ENCODE measurements around the gene EFCAB5. TPM values are rescaled to one million over a fixed set of nuclear protein-coding genes. Genes with fewer than 3 reads are reported as not detected.
"Not testable (repeated sequence)": the region's sequence is repeated elsewhere in the genome, so short reads cannot be mapped to it uniquely, and the experiment has no call there.

EFCAB5 gene
- total and polyA plus RNA-seq, 2 donors from 2014 or later = 1.4 TPM; not detected in 1

DNA sequence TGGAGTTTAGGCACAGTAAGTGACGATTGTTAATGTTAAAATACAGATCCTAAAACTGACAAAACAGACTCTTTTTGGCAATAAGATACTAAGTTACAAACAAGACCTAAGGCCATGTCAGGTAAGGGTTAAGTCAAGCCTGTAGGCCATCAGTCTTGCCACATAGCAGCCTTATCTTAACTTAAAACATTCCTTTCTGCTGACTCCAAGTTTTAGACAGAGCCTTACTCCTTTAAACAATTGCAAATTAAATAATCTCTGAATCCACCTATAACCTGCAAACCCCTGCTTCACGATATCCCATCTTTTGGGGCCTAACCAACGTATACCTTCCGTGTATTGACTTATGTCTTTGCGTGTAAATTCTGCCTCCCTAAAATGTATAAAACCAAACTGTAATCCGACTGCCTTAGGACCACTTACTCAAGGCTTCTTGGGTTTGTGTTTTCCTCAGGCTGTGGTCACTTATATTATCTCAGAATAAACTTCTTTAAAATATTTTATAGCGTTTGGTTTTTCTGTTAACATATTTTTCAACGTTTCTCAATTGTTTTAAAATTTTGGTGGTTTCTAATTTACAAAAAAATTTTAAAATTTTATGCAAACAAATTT, 64.4 kb downstream of the EFCAB5 start:
- no peak overlapping the region for H3K27ac ChIP-seq (ENCODE audit: low read depth in 2 of 2, low read length in 2 of 2)
- DNase-seq (peak in 1 of 5 donors; percentile 2), FAIRE-seq (peak; percentile 80)
- H3K9me3 ChIP-seq (ENCODE audit: control insufficient read depth in 2 of 3, insufficient read depth in 1 of 3, low read length in 3 of 3) = no peaks in the 10 kb centered on the region
- H3K9ac ChIP-seq (ENCODE audit: low read length in 3 of 3) = no peak overlapping the region
- H3K4me1 ChIP-seq (ENCODE audit: control insufficient read depth in 2 of 3, insufficient read depth in 2 of 3, low read depth in 1 of 3, low read length in 3 of 3) = no peaks in the 10 kb centered on the region
- TF ChIP-seq, protein P1, sequence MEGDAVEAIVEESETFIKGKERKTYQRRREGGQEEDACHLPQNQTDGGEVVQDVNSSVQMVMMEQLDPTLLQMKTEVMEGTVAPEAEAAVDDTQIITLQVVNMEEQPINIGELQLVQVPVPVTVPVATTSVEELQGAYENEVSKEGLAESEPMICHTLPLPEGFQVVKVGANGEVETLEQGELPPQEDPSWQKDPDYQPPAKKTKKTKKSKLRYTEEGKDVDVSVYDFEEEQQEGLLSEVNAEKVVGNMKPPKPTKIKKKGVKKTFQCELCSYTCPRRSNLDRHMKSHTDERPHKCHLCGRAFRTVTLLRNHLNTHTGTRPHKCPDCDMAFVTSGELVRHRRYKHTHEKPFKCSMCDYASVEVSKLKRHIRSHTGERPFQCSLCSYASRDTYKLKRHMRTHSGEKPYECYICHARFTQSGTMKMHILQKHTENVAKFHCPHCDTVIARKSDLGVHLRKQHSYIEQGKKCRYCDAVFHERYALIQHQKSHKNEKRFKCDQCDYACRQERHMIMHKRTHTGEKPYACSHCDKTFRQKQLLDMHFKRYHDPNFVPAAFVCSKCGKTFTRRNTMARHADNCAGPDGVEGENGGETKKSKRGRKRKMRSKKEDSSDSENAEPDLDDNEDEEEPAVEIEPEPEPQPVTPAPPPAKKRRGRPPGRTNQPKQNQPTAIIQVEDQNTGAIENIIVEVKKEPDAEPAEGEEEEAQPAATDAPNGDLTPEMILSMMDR (IDR thresholded peaks at IDR 0.05; ENCODE audit: borderline replicate concordance, extremely low read depth, insufficient read depth) = no peak
- H3K36me3 ChIP-seq (ENCODE audit: control insufficient read depth in 2 of 3, insufficient read depth in 3 of 3, low read length in 3 of 3) = no peaks in the 10 kb centered on the region
- H3K4me3 ChIP-seq (ENCODE audit: low read length in 3 of 3) = no peak overlapping the region
- H3K27me3 ChIP-seq (ENCODE audit: control insufficient read depth, insufficient read depth, low read length) = no peaks in the 10 kb centered on the region
- intact Hi-C loops (cut with DNase I) = no loop called here

- not testable (repeated sequence) for H3K4me1 ChIP-seq (ENCODE audit: control insufficient read depth in 2 of 3, insufficient read depth in 2 of 3, low read depth in 1 of 3, low read length in 3 of 3); FAIRE-seq
Observed at GRCh38 chr17:30011934-30012333, 70.5 kb downstream of the EFCAB5 start.

DNA sequence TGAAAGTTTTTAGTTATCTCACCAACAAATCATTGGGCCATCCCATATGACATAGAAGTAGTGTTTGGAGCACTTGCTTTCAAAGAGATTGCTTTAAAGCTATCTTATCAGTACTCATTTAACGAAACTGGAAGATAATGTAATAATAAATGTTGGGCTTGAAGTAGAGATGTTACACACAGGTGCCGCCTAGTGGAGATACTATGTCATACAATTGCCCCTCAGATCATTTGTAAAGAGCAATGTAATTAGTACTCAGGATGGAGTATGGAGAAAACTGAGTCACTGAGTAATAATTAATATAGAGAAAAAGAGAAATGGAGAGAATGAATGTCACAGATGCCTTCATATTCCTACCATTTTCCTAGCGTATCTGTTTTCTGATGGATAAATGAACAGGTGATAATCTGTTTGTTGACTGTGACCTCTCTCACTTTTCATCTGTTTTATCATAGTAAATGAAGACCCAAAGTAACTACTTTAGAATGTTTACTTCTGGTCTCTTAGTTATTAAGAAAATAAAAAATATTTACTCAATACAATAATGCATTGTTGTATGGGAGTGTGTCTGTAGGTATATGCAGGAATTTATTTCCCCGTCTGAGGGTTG, 80.4 kb downstream of the EFCAB5 start:
- FAIRE-seq = no peak
- Histone ChIP-seq H3K4me1 (ENCODE audit: control insufficient read depth in 2 of 3, insufficient read depth in 2 of 3, low read depth in 1 of 3, low read length in 3 of 3) (no peaks in the 10 kb centered on the region), H3K27ac (ENCODE audit: low read depth in 2 of 2, low read length in 2 of 2) (no peak overlapping the region), H3K9ac (ENCODE audit: low read length in 3 of 3) (no peak overlapping the region), H3K9me3 (ENCODE audit: control insufficient read depth in 2 of 3, insufficient read depth in 1 of 3, low read length in 3 of 3) (no peaks in the 10 kb centered on the region), H3K36me3 (ENCODE audit: control insufficient read depth in 2 of 3, insufficient read depth in 3 of 3, low read length in 3 of 3) (no peaks in the 10 kb centered on the region), H3K4me3 (ENCODE audit: low read length in 3 of 3) (no peak overlapping the region), H3K27me3 (ENCODE audit: control insufficient read depth, insufficient read depth, low read length) (no peaks in the 10 kb centered on the region)
- DNase-seq = peak in 3 of 5 donors; percentile 11 to 55 (median 45)
- intact Hi-C loops (cut with DNase I) = no loop called here
- TF ChIP-seq, protein P1 (IDR thresholded peaks at IDR 0.05; ENCODE audit: borderline replicate concordance, extremely low read depth, insufficient read depth) = peak; percentile 63

More at GRCh38 chr17:30011934-30012333, 70.5 kb downstream of the EFCAB5 start:
- DNase-seq; H3K9ac ChIP-seq (ENCODE audit: low read length in 3 of 3); intact Hi-C loops (cut with DNase I); H3K27ac ChIP-seq (ENCODE audit: low read depth in 2 of 2, low read length in 2 of 2); H3K27me3 ChIP-seq (ENCODE audit: control insufficient read depth, insufficient read depth, low read length); H3K36me3 ChIP-seq (ENCODE audit: control insufficient read depth in 2 of 3, insufficient read depth in 3 of 3, low read length in 3 of 3); H3K4me3 ChIP-seq (ENCODE audit: low read length in 3 of 3); H3K9me3 ChIP-seq (ENCODE audit: control insufficient read depth in 2 of 3, insufficient read depth in 1 of 3, low read length in 3 of 3): not testable (repeated sequence)

- FAIRE-seq; H3K27me3 ChIP-seq (ENCODE audit: control insufficient read depth, insufficient read depth, low read length); H3K4me3 ChIP-seq (ENCODE audit: low read length in 3 of 3); H3K9me3 ChIP-seq (ENCODE audit: control insufficient read depth in 2 of 3, insufficient read depth in 1 of 3, low read length in 3 of 3); H3K9ac ChIP-seq (ENCODE audit: low read length in 3 of 3); DNase-seq; H3K36me3 ChIP-seq (ENCODE audit: control insufficient read depth in 2 of 3, insufficient read depth in 3 of 3, low read length in 3 of 3); H3K27ac ChIP-seq (ENCODE audit: low read depth in 2 of 2, low read length in 2 of 2); intact Hi-C loops (cut with DNase I); H3K4me1 ChIP-seq (ENCODE audit: control insufficient read depth in 2 of 3, insufficient read depth in 2 of 3, low read depth in 1 of 3, low read length in 3 of 3): not testable (repeated sequence)
Observed at GRCh38 chr17:30025325-30025724, 83.9 kb downstream of the EFCAB5 start.
